ENCODE data around the gene C11orf54.
A peak's percentile ranks its signal among the peaks of the same experiment; 100 is the strongest.

The C11orf54 gene

DNA sequence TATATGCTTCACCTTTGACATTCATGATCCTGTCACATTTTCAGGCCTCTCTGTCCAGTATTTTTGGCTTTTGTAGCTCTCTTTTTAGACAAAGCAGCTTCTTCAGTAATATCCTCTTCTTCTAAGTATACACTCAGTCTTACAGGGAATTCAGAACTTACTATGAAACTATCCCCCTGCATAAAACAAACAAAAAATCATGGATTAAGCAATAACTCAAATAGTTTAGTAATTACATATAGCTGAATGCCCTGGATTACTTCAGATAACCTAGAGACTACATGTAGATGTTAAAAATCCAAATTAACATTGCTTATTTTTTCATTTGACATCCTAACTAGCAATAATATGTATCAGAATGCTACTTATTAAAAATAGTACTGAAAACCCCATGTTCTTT, 5.3 kb upstream of the C11orf54 start:
- Histone ChIP-seq H3K4me3 (ENCODE audit: low read depth, low read length) (peak overlapping the region; percentile 92; the same call in 1 of the 2 replicates), H3K4me1 (no peaks in the 10 kb centered on the region), H3K27me3 (no peaks in the 10 kb centered on the region), H3K9me3 (no peaks in the 10 kb centered on the region), H3K36me3 (peaks cover 99% of the 10 kb centered on the region)
- TF ChIP-seq, protein P1, sequence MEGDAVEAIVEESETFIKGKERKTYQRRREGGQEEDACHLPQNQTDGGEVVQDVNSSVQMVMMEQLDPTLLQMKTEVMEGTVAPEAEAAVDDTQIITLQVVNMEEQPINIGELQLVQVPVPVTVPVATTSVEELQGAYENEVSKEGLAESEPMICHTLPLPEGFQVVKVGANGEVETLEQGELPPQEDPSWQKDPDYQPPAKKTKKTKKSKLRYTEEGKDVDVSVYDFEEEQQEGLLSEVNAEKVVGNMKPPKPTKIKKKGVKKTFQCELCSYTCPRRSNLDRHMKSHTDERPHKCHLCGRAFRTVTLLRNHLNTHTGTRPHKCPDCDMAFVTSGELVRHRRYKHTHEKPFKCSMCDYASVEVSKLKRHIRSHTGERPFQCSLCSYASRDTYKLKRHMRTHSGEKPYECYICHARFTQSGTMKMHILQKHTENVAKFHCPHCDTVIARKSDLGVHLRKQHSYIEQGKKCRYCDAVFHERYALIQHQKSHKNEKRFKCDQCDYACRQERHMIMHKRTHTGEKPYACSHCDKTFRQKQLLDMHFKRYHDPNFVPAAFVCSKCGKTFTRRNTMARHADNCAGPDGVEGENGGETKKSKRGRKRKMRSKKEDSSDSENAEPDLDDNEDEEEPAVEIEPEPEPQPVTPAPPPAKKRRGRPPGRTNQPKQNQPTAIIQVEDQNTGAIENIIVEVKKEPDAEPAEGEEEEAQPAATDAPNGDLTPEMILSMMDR (IDR thresholded peaks at IDR 0.05; ENCODE audit: low read depth, low read length) = no peak
- no peak for DNase-seq

DNA sequence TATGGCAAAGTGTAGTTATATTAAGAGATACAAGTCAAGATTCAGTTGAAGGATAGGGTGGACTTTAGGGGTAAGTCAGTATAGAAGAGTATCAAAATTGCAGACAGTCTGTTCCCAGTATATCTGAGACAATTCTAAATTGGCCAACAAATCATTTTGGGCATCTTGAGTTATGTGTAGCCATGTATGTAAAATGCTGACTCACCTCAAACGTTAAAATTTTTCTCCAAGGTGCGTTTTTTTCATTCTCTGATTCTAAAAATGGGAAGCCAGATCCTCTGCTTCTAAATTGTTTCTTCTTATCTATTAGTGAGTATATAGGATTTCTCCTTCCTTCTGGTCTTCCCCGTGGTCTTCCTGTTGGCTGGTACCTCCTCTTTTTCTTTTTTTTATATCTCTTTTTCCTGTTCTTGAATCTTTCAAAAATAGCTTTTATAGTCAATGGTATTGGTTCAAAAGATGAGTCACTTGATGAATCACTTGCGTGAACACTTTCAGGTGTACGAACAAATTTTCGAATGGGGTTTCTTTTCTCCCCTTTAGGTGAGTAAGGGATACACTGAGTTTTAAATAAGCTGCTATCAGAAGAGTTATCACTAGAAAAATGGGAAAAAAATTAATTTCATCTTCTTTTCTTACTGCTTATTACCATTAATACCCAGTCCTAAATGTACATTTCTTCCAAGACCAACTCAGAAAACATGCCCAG, 3.4 kb upstream of the C11orf54 start:
- Histone ChIP-seq H3K4me1 (no peaks in the 10 kb centered on the region), H3K9me3 (no peaks in the 10 kb centered on the region), H3K27me3 (no peaks in the 10 kb centered on the region), H3K36me3 (peaks cover 80% of the 10 kb centered on the region), H3K4me3 (ENCODE audit: low read depth, low read length) (peak overlapping the region; percentile 92)
- no peak for DNase-seq
- TF ChIP-seq, protein P1 (IDR thresholded peaks at IDR 0.05; ENCODE audit: low read depth, low read length) = no peak

DNA sequence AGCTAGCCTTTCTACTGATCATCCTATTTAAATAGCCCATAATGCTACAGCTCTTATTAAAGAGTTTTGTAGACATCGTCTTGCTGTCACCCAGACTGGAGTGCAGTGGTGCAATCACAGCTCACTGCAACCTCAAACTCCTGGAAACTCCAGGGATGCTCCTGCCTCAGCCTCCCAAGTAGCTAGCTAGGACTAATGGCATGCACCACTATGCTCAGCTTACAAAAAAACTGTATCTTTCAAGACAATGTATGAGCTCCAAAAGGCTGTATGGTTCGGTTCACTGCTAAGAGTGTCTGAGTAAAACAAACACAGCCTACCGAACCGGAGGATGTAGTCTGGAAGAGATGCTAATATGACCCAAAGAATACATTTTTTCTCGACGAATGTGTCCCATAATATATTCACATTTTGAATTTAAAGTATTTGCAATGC, 2.8 kb upstream of the C11orf54 start:
- Histone ChIP-seq H3K9me3 (no peaks in the 10 kb centered on the region), H3K36me3 (peaks cover 74% of the 10 kb centered on the region), H3K27me3 (no peaks in the 10 kb centered on the region), H3K4me1 (no peaks in the 10 kb centered on the region), H3K4me3 (ENCODE audit: low read depth, low read length) (peak overlapping the region; percentile 92)
- TF ChIP-seq, protein P1 (IDR thresholded peaks at IDR 0.05; ENCODE audit: low read depth, low read length) = no peak
- no peak for DNase-seq

DNA sequence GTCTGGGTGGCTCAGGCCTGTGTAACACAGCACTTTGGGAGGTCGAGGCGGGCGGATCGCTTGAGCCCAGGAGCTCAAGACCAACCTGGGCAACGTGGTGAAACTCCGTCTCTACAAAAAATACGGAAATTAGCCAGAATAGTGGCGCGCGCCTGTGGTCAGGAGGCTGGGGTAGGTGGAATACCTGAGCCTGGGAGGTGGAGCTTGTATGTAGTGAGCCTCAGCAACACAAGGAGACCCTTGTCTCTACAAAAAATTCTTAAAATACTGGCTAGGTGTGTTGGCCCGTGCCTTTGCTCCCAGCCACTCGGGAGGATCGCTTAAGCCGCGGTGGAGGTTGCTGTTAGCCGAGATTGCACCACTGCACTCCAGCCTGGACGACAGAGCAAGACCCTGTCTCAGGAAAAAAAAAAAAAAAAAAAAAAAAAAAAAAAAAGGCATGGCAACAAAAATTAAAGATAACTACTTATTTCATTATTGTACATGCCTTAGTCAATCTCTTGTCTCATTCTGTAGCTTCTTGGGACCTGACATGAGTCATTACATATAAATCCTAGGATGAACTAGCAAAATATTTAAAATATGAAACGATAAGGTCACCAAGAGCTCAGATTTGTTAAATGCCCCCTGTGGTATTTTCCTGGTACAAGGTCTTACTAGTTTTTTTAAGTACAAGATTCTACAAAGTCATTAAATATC, 1.3 kb upstream of the C11orf54 start:
- H3K4me1 ChIP-seq = no peaks in the 10 kb centered on the region
- DNase-seq = no peak
- TF ChIP-seq, protein P1 (IDR thresholded peaks at IDR 0.05; ENCODE audit: low read depth, low read length) = no peak
- no peaks in the 10 kb centered on the region for H3K9me3 ChIP-seq
- H3K36me3 ChIP-seq = peaks cover 59% of the 10 kb centered on the region
- peak overlapping the region; percentile 92 for H3K4me3 ChIP-seq (ENCODE audit: low read depth, low read length)
- H3K27me3 ChIP-seq = no peaks in the 10 kb centered on the region

DNA sequence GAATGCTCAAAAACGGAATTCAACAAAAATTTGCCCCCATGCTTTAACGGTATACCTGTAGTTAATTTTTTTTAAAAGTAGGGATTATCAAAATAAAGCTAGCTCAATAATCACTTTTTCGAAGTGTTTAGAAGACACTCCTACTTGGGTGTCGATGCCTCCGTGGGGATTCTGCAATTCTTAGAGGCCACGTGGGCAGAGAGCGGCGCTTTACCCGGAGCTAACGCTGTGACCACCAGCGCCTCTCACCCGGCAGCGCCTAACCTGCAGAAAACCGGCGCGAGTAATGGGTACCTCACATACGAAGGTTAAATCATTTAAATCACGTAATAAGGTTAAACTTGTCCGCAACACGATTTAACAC, 760 bp upstream of the C11orf54 start:
- peak; percentile 72 for DNase-seq
- Histone ChIP-seq H3K4me3 (ENCODE audit: low read depth, low read length) (peak overlapping the region; percentile 92), H3K4me1 (no peaks in the 10 kb centered on the region), H3K27me3 (no peaks in the 10 kb centered on the region), H3K9me3 (no peaks in the 10 kb centered on the region), H3K36me3 (peaks cover 53% of the 10 kb centered on the region)
- TF ChIP-seq, protein P1 (IDR thresholded peaks at IDR 0.05; ENCODE audit: low read depth, low read length) = no peak

DNA sequence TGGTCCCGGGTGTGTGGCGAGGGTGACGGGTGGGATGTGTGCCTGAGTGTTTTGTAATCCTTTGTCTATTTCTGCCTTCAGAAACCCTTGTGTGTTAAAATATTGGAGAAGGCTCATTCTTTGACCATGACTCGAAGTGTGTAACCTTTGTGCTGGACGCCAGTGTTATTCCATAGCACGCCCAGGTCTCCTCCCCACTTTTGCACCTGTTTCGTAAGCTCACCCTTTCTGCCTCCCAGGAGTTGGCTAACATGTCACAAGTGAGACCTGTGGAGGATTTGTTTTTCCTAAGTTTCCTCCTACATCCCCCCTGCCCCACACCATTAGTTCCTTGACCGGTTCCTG, 382 bp downstream of the C11orf54 start:
- DNase-seq = no peak
- TF ChIP-seq, protein P1 (IDR thresholded peaks at IDR 0.05; ENCODE audit: low read depth, low read length) = no peak
- Histone ChIP-seq H3K4me1 (no peaks in the 10 kb centered on the region), H3K4me3 (ENCODE audit: low read depth, low read length) (peak overlapping the region; percentile 92), H3K36me3 (peaks cover 42% of the 10 kb centered on the region), H3K27me3 (no peaks in the 10 kb centered on the region), H3K9me3 (no peaks in the 10 kb centered on the region)
